Measurements from ENCODE around the gene PNPLA1.

The PNPLA1 gene

GRCh38 chr6:36235862-36236261 lies 34.0 kb upstream of the PNPLA1 start:
- in situ Hi-C loops (cut with HindIII; ENCODE audit: low pct_unique_long_range_greater_than_20kb, low sequenced_read_pairs) = no loop called here
- TF ChIP-seq JUND (IDR thresholded peaks at IDR 0.05; ENCODE audit: low read depth) = no peak

GRCh38 chr6:36239774-36240173 lies 30.1 kb upstream of the PNPLA1 start:
- no peak for TF ChIP-seq JUND (IDR thresholded peaks at IDR 0.05; ENCODE audit: low read depth)
- in situ Hi-C loops (cut with HindIII; ENCODE audit: low pct_unique_long_range_greater_than_20kb, low sequenced_read_pairs) = no loop called here

More at GRCh38 chr6:36235862-36236261, 34.0 kb upstream of the PNPLA1 start:
- DNase-seq (ENCODE audit: low read depth in 1 of 2, low spot score in 1 of 2) = no peak

GRCh38 chr6:36241728-36242127 lies 28.1 kb upstream of the PNPLA1 start:
- TF ChIP-seq JUND (IDR thresholded peaks at IDR 0.05; ENCODE audit: low read depth) = no peak
- DNase-seq (ENCODE audit: low read depth in 1 of 2, low spot score in 1 of 2) = no peak
- in situ Hi-C loops (cut with HindIII; ENCODE audit: low pct_unique_long_range_greater_than_20kb, low sequenced_read_pairs) = no loop called here

More at GRCh38 chr6:36239774-36240173, 30.1 kb upstream of the PNPLA1 start:
- no peak for DNase-seq (ENCODE audit: low read depth in 1 of 2, low spot score in 1 of 2)

- DNase-seq (ENCODE audit: low read depth in 1 of 2, low spot score in 1 of 2) = no peak
- in situ Hi-C loops (cut with HindIII; ENCODE audit: low pct_unique_long_range_greater_than_20kb, low sequenced_read_pairs) = no loop called here
- TF ChIP-seq JUND (IDR thresholded peaks at IDR 0.05; ENCODE audit: low read depth) = no peak
These were observed 27.7 kb upstream of the PNPLA1 start for GRCh38 chr6:36242161-36242560.

- in situ Hi-C loops (cut with HindIII; ENCODE audit: low pct_unique_long_range_greater_than_20kb, low sequenced_read_pairs) = no loop called here
- DNase-seq (ENCODE audit: low read depth in 1 of 2, low spot score in 1 of 2) = no peak
- TF ChIP-seq JUND (IDR thresholded peaks at IDR 0.05; ENCODE audit: low read depth) = no peak
These were observed 27.2 kb upstream of the PNPLA1 start for GRCh38 chr6:36242626-36243025.

GRCh38 chr6:36243562-36244212 lies 26.2 kb upstream of the PNPLA1 start:
- in situ Hi-C loops (cut with HindIII; ENCODE audit: low pct_unique_long_range_greater_than_20kb, low sequenced_read_pairs) = no loop called here
- TF ChIP-seq JUND (IDR thresholded peaks at IDR 0.05; ENCODE audit: low read depth) = no peak
- no peak for DNase-seq (ENCODE audit: low read depth in 1 of 2, low spot score in 1 of 2)

GRCh38 chr6:36244641-36245280 lies 25.1 kb upstream of the PNPLA1 start:
- DNase-seq (ENCODE audit: low read depth in 1 of 2, low spot score in 1 of 2) = no peak
- in situ Hi-C loops (cut with HindIII; ENCODE audit: low pct_unique_long_range_greater_than_20kb, low sequenced_read_pairs) = no loop called here
- no peak for TF ChIP-seq JUND (IDR thresholded peaks at IDR 0.05; ENCODE audit: low read depth)

- TF ChIP-seq JUND (IDR thresholded peaks at IDR 0.05; ENCODE audit: low read depth) = no peak
- DNase-seq (ENCODE audit: low read depth in 1 of 2, low spot score in 1 of 2) = peak in 1 of 2 experiments; percentile 33
- in situ Hi-C loops (cut with HindIII; ENCODE audit: low pct_unique_long_range_greater_than_20kb, low sequenced_read_pairs) = no loop called here
These were observed 24.2 kb upstream of the PNPLA1 start for GRCh38 chr6:36245572-36246061.

- in situ Hi-C loops (cut with HindIII; ENCODE audit: low pct_unique_long_range_greater_than_20kb, low sequenced_read_pairs) = no loop called here
- TF ChIP-seq JUND (IDR thresholded peaks at IDR 0.05; ENCODE audit: low read depth) = no peak
These were observed 23.2 kb upstream of the PNPLA1 start for GRCh38 chr6:36246506-36247268.

GRCh38 chr6:36247693-36248092 lies 22.2 kb upstream of the PNPLA1 start:
- no peak for DNase-seq (ENCODE audit: low read depth in 1 of 2, low spot score in 1 of 2)
- TF ChIP-seq JUND (IDR thresholded peaks at IDR 0.05; ENCODE audit: low read depth) = no peak
- in situ Hi-C loops (cut with HindIII; ENCODE audit: low pct_unique_long_range_greater_than_20kb, low sequenced_read_pairs) = no loop called here

More at GRCh38 chr6:36246506-36247268, 23.2 kb upstream of the PNPLA1 start:
- DNase-seq (ENCODE audit: low read depth in 1 of 2, low spot score in 1 of 2) = no peak

- in situ Hi-C loops (cut with HindIII; ENCODE audit: low pct_unique_long_range_greater_than_20kb, low sequenced_read_pairs) = no loop called here
- TF ChIP-seq JUND (IDR thresholded peaks at IDR 0.05; ENCODE audit: low read depth) = no peak
- DNase-seq (ENCODE audit: low read depth in 1 of 2, low spot score in 1 of 2) = peak in 1 of 2 experiments; percentile 54
These were observed 20.9 kb upstream of the PNPLA1 start for GRCh38 chr6:36248980-36249379.

GRCh38 chr6:36249536-36249935 lies 20.3 kb upstream of the PNPLA1 start:
- TF ChIP-seq JUND (IDR thresholded peaks at IDR 0.05; ENCODE audit: low read depth) = no peak
- in situ Hi-C loops (cut with HindIII; ENCODE audit: low pct_unique_long_range_greater_than_20kb, low sequenced_read_pairs) = no loop called here
- peak in 1 of 2 experiments; percentile 45 for DNase-seq (ENCODE audit: low read depth in 1 of 2, low spot score in 1 of 2)

GRCh38 chr6:36252005-36252404 lies 17.9 kb upstream of the PNPLA1 start:
- TF ChIP-seq JUND (IDR thresholded peaks at IDR 0.05; ENCODE audit: low read depth) = no peak
- in situ Hi-C loops (cut with HindIII; ENCODE audit: low pct_unique_long_range_greater_than_20kb, low sequenced_read_pairs) = no loop called here

More at GRCh38 chr6:36252005-36252404, 17.9 kb upstream of the PNPLA1 start:
- no peak for DNase-seq (ENCODE audit: low read depth in 1 of 2, low spot score in 1 of 2)

Measured in T47D (cell line).